T-helper 1 cell treated with Interleukin-12 subunit alpha and Interleukin-12 subunit beta and Interleukin-4 antibody, amounts not matched to agents 30 μg/mL and 1 μg/mL, for 36 hours (primary cell): ENCODE data around the gene SH3BGRL3.
"Not testable (repeated sequence)": the region's sequence is repeated elsewhere in the genome, so short reads cannot be mapped to it uniquely, and the experiment has no call there.

ENCODE experiments used
- H3K27ac Mint-ChIP-seq: one replicate; pipeline ENCODE4 v1.8.0; 2021; ENCODE audit warnings: mild to moderate bottlenecking, mixed read lengths
- H3K27me3 Mint-ChIP-seq: one replicate; pipeline ENCODE4 v1.8.0; 2021; ENCODE audit warnings: low read depth, mixed read lengths
- H3K36me3 Mint-ChIP-seq: one replicate; pipeline ENCODE4 v1.8.0; 2021; ENCODE audit warnings: low read depth, mixed read lengths
- H3K4me1 Mint-ChIP-seq: one replicate; pipeline ENCODE4 v1.8.0; 2021; ENCODE audit warnings: low read depth, mixed read lengths
- H3K4me3 Mint-ChIP-seq: one replicate; pipeline ENCODE4 v1.8.0; 2021; ENCODE audit warnings: mild to moderate bottlenecking, moderate library complexity, mixed read lengths
- H3K9me3 Mint-ChIP-seq: one replicate; pipeline ENCODE4 v1.8.0; 2021; ENCODE audit warnings: mixed read lengths

Gene SH3BGRL3

GRCh38 chr1:26279456-26280332 is at the start of gene SH3BGRL3:
Gene SH3BGRL3 (plus strand): TSS chr1:26280086. CDS start chr1:26280156, 70 bp downstream.
- Mint-ChIP-seq H3K9me3 (no peaks in the 10 kb centered on the region), H3K27me3 (no peaks in the 10 kb centered on the region), H3K4me1 (peaks cover 72% of the 10 kb centered on the region), H3K4me3 (peak within 1 kb of the TSS; percentile 99), H3K27ac (peak within 1 kb of the TSS; percentile 88), H3K36me3 (peaks cover 50% of the 10 kb centered on the region)

- H3K27ac Mint-ChIP-seq, H3K9me3 Mint-ChIP-seq, H3K36me3 Mint-ChIP-seq, H3K4me3 Mint-ChIP-seq: not testable (repeated sequence)
- Mint-ChIP-seq H3K4me1 (peaks cover 13% of the 10 kb centered on the region), H3K27me3 (peaks cover 28% of the 10 kb centered on the region)
These were observed 49.2 kb upstream of the SH3BGRL3 start for GRCh38 chr1:26230682-26231081.

- Mint-ChIP-seq H3K27ac (peak within 1 kb of the TSS; percentile 90), H3K9me3 (no peaks in the 10 kb centered on the region), H3K4me3 (peak within 1 kb of the TSS; percentile 93), H3K27me3 (peaks cover 9% of the 10 kb centered on the region), H3K36me3 (peaks cover 2% of the 10 kb centered on the region), H3K4me1 (peaks cover 30% of the 10 kb centered on the region)
These were observed 45.8 kb upstream of the SH3BGRL3 start, which contains the start of gene CEP85 for GRCh38 chr1:26233903-26234643. Gene CEP85 (plus strand): TSS chr1:26234200. CDS start chr1:26239784, 5,584 bp downstream.

- H3K9me3 Mint-ChIP-seq: no peaks in the 10 kb centered on the region
- H3K27me3 Mint-ChIP-seq: peaks cover 9% of the 10 kb centered on the region
- H3K36me3 Mint-ChIP-seq: peaks cover 5% of the 10 kb centered on the region
- H3K27ac Mint-ChIP-seq: peak overlapping the region; percentile 90
- H3K4me3 Mint-ChIP-seq: peak overlapping the region; percentile 93
- H3K4me1 Mint-ChIP-seq: peaks cover 30% of the 10 kb centered on the region
These were observed 45.1 kb upstream of the SH3BGRL3 start for GRCh38 chr1:26234644-26235370.

- Mint-ChIP-seq H3K4me1 (peaks cover 30% of the 10 kb centered on the region), H3K27me3 (peaks cover 5% of the 10 kb centered on the region), H3K36me3 (peaks cover 8% of the 10 kb centered on the region), H3K4me3 (peak overlapping the region; percentile 27), H3K9me3 (no peaks in the 10 kb centered on the region), H3K27ac (peak overlapping the region; percentile 50)
These were observed 42.5 kb upstream of the SH3BGRL3 start for GRCh38 chr1:26237230-26237966.

- Mint-ChIP-seq H3K27ac (no peak overlapping the region), H3K27me3 (no peaks in the 10 kb centered on the region), H3K4me1 (peaks cover 26% of the 10 kb centered on the region), H3K9me3 (no peaks in the 10 kb centered on the region), H3K36me3 (peaks cover 25% of the 10 kb centered on the region), H3K4me3 (no peak overlapping the region)
These were observed 40.0 kb upstream of the SH3BGRL3 start for GRCh38 chr1:26239936-26240335.

GRCh38 chr1:26252718-26253117 is 27.2 kb upstream of the SH3BGRL3 start:
- H3K27me3 Mint-ChIP-seq: no peaks in the 10 kb centered on the region
- no peak overlapping the region for H3K4me3 Mint-ChIP-seq
- H3K36me3 Mint-ChIP-seq: peaks cover 20% of the 10 kb centered on the region
- peaks cover 9% of the 10 kb centered on the region for H3K4me1 Mint-ChIP-seq
- no peak overlapping the region for H3K27ac Mint-ChIP-seq
- H3K9me3 Mint-ChIP-seq: no peaks in the 10 kb centered on the region

DNA sequence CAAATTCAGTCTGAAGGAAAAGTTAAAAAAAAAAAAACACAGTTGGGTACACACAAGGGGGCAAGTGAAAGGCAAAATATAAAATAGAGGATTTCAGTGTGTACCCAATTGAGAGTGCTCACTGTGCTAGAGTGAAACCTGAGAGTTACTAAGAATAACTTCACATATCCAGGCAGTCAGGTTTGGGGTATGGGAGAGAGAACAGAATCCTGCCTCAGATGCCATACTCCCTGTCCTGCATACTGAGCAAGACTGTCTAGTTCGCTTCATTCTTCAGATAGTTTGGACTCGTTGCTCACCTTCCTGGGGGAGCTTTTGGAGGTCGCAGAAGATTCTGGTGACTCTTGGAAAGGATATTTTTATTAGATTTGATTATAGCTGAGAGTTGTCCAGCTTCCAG is 25.5 kb upstream of the SH3BGRL3 start:
- no peaks in the 10 kb centered on the region for H3K9me3 Mint-ChIP-seq
- no peak overlapping the region for H3K27ac Mint-ChIP-seq
- peaks cover 9% of the 10 kb centered on the region for H3K4me1 Mint-ChIP-seq
- H3K27me3 Mint-ChIP-seq: no peaks in the 10 kb centered on the region
- H3K4me3 Mint-ChIP-seq: no peak overlapping the region
- H3K36me3 Mint-ChIP-seq: peaks cover 31% of the 10 kb centered on the region

DNA sequence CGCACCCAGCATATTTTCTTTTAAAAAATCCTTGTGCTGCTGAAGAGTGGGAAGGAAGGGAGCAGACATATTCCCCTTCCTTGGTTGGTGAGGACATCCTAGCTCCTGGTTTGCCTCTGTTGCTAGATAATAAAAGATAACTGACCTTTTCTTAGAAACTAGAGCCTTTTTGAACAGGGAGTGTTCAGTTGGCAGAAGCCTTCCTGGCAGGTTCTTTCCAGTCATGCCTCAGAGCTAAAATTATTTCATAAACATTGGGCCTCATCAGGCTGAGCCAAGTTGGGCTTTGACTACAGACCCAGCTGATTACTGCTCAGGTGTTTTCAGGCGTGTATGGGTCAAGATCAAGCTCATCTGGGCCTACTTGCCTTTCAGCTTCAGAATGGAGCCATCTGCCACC is 22.7 kb upstream of the SH3BGRL3 start:
- no peak overlapping the region for H3K27ac Mint-ChIP-seq
- peaks cover 43% of the 10 kb centered on the region for H3K36me3 Mint-ChIP-seq

GRCh38 chr1:26259005-26259404 is 20.9 kb upstream of the SH3BGRL3 start:
- H3K4me3 Mint-ChIP-seq: no peak overlapping the region
- no peaks in the 10 kb centered on the region for H3K27me3 Mint-ChIP-seq
- no peak overlapping the region for H3K27ac Mint-ChIP-seq

More for the DNA sequence above, 22.7 kb upstream of the SH3BGRL3 start:
- peaks cover 9% of the 10 kb centered on the region for H3K4me1 Mint-ChIP-seq
- no peaks in the 10 kb centered on the region for H3K9me3 Mint-ChIP-seq
- no peak overlapping the region for H3K4me3 Mint-ChIP-seq
- no peaks in the 10 kb centered on the region for H3K27me3 Mint-ChIP-seq

DNA sequence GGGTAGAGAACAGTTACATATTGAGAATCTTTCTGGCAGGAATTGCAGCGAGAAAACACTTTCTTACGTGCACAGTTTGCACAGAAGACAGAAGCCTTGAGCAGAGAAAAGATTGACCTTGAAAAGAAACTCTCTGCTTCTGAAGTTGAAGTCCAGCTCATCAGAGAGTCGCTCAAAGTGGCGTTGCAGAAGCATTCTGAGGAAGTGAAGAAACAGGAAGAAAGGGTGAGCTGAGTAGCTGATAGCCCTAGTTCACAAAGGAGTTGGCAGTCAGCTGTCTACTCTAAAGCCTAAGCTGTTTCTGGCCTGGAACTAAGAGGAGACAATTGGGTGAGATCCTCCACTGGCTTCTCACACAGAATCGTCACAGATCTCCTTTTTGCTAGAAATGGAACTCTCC is 20.3 kb upstream of the SH3BGRL3 start:
- Mint-ChIP-seq H3K4me1 (no peaks in the 10 kb centered on the region), H3K36me3 (peaks cover 51% of the 10 kb centered on the region), H3K27ac (no peak overlapping the region), H3K4me3 (no peak overlapping the region), H3K27me3 (no peaks in the 10 kb centered on the region), H3K9me3 (no peaks in the 10 kb centered on the region)

More at GRCh38 chr1:26259005-26259404, 20.9 kb upstream of the SH3BGRL3 start:
- H3K36me3 Mint-ChIP-seq: peaks cover 48% of the 10 kb centered on the region
- H3K9me3 Mint-ChIP-seq: no peaks in the 10 kb centered on the region
- H3K4me1 Mint-ChIP-seq: peaks cover 3% of the 10 kb centered on the region

GRCh38 chr1:26263212-26263611 is 16.7 kb upstream of the SH3BGRL3 start:
- peaks cover 2% of the 10 kb centered on the region for H3K4me1 Mint-ChIP-seq
- no peak overlapping the region for H3K27ac Mint-ChIP-seq
- peaks cover 55% of the 10 kb centered on the region for H3K36me3 Mint-ChIP-seq
- peaks cover 3% of the 10 kb centered on the region for H3K9me3 Mint-ChIP-seq
- H3K4me3 Mint-ChIP-seq: no peak overlapping the region
- H3K27me3 Mint-ChIP-seq: no peaks in the 10 kb centered on the region

DNA sequence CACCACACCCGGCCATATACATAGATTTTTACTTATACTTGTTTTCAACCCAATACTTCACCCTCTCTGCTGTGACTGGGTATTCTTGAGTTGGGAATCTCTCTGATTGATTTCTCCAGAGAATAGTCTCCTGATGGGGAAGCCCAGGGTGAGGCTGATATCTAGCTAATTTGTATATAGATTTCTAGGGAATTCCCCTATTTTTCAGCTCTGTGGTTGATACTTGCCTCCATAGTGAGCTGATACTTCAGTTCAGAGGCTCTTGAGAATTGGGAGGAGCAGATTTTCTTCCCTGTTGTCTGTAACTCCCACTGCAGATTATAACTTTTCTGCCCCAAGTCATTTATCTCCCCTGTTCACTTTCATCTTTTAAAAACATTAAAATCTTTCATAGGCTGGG is 14.5 kb upstream of the SH3BGRL3 start:
- peaks cover 60% of the 10 kb centered on the region for H3K36me3 Mint-ChIP-seq
- no peak overlapping the region for H3K27ac Mint-ChIP-seq
- peaks cover 5% of the 10 kb centered on the region for H3K4me1 Mint-ChIP-seq
- no peak overlapping the region for H3K4me3 Mint-ChIP-seq
- no peaks in the 10 kb centered on the region for H3K27me3 Mint-ChIP-seq
- peaks cover 16% of the 10 kb centered on the region for H3K9me3 Mint-ChIP-seq
